Endometrium (tissue), 2 donors: ENCODE measurements around the gene CPNE7.

ENCODE experiments used
- FAIRE-seq: peaks from 2 replicates; lab custom pipeline; 2012; peaks lifted over from hg19 to GRCh38; lab: Jason Lieb, UNC
- donor health status: control.
- donor health status: control.

CPNE7 gene

DNA sequence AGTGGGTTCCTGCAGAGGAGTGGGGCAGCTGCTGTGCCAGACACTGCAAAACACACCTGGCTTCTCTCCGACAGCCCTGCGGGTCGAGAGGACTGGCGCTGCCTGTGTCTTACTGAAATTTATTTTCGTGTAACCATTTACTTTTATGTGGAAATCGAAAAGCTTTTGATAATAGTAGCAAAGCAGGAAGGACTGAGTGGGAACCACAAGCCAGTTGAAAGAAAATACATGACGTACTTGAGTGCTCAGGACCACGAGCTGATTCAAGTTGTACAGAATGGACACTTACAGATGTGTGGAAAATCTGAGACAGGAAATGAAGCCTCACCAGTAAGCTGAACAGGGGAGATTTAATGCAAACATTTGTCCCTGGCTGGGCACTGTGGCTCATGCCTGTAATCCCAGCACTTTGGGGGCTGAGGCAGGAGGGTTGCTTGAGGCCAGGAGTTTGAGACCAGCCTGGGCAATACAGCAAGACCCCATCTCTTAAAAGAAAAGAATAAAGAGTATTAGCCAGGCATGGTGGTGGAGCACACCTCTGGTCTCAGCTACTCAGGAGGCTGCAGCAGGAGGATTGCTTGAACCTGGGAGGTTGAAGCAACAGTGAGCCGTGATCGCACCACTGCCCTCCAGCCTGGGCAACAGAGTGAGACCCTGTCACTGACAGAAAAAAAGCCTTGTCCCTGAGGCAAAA, 26.4 kb upstream of the CPNE7 start:
- no peak for FAIRE-seq

DNA sequence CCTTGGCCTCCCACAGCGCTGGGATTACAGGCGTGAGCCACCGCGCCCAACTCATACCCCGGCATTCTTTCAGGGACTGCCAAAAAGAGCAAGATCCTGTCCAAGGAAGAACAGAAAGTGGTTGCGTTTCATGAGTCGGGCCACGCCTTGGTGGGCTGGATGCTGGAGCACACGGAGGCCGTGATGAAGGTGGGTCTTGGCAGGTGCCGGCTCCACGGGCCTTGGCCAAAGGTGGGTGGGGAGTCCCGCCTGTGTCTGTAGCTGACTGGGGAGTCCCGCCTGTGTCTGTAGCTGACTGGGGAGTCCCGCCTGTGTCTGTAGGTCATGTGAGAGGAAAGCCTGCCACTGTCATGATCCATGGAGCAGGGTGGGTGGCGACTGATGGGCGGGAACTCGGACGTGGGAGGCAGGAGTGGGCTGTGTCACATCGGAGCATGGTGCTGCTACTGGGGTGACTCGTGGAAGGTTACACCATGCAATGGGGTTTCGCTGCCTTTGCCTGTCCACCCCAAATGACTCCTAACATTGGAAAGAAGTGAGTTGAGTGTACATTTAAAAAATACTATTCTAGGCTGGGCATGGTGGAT, 25.0 kb upstream of the CPNE7 start:
- no peak for FAIRE-seq

DNA sequence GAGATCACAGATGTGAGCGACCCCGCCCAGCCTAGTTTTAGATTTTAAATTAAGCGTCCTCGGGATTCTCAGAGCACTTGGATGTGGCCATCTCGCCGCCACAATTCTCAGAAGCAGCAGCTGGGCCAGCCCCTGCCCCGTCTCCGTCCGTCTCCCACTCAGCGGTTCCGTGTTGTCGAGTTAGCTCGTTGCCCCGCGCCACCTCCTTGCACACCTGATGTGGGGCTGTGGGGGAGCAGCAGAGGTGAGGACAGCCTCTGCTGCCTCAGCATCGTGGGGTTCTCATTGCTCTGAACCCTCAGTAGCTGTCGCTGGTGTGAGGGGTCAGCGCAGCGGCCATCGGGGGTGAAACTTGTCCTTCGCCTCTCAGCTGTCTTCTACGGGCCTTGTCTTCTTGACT, 23.2 kb upstream of the CPNE7 start:
- no peak for FAIRE-seq

DNA sequence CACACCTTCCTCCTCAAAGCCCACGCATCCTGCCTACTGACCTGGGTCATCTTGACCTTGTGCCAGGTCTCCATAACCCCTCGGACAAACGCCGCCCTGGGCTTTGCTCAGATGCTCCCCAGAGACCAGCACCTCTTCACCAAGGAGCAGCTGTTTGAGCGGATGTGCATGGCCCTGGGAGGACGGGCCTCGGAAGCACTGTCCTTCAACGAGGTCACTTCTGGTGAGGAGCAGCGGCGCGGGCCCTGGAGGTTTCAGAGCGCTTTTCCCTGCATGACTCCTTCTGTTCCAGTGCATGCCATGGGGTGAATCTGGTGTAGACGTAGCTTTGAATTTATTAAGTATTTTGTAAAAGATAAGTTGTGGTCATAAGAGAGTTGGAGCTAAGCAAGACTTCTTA, 22.6 kb upstream of the CPNE7 start:
- FAIRE-seq = no peak

DNA sequence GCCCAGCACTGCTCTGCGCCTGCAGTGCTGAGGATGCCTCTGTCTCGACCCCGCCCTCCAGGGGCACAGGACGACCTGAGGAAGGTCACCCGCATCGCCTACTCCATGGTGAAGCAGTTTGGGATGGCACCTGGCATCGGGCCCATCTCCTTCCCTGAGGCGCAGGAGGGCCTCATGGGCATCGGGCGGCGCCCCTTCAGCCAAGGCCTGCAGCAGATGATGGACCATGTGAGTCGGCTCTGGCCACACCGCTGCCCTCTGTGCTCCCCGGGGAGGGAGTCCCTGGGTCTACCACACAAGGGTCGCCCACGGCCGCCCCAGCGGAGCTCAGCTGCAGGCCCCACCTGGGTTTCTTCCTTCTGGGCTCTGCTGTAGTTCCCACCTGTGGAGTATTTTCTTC, 21.8 kb upstream of the CPNE7 start:
- FAIRE-seq = no peak

DNA sequence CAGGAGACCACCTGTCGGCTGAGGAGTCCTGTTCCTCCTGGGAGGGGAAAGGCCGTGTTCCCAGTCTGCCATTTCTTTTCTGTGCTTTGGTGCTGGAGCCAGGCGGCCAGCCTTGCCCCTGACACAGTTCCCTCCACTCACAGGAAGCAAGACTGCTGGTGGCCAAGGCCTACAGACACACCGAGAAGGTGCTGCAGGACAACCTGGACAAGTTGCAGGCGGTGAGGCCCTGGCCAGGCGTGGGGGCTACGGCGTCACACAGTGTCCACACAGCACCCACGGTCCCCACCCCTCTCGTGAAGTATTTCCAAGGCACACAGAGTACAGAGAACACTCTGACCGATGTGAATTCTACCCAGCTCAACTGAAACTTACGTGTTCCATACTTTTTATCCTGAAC, 21.2 kb upstream of the CPNE7 start:
- no peak for FAIRE-seq

DNA sequence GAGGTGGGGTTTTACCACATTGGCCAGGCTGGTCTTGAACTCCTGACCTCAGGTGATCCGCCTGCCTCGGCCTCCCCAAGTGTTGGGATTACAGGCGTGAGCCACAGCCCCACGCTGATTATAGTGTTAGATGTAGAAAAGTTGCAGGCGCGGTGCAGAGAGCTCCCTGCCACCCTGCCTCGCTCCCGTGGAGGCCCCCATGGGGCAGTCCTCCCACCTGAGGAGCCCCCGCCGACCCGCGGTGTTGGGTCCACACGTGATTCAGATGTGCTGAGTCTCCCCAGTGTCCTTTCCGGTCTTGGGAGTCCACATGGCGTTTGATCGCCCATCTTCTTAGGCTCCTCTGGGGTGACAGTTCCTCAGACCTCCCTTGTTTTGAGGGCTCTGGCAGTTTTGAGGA, 20.3 kb upstream of the CPNE7 start:
- FAIRE-seq = no peak

DNA sequence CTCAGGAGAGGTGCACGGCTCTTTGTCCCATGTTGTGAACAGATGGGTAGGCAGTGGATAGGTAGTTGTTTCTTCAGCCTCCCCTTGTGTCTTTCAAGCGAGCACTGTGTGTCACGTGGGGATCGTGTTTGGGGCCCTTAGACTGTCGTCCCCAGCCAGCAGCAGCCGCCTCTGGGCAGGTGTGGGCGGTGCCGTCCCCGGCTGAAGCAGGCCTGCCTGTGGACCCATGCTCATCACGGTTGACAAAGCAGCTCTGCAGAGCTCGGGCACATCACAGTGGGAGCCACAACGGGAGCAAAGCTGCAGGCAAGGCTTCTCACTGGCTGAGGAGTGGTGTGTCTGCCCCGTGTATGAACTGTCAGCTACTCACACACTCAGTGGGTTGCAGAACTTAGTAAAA, 19.8 kb upstream of the CPNE7 start:
- FAIRE-seq = no peak

DNA sequence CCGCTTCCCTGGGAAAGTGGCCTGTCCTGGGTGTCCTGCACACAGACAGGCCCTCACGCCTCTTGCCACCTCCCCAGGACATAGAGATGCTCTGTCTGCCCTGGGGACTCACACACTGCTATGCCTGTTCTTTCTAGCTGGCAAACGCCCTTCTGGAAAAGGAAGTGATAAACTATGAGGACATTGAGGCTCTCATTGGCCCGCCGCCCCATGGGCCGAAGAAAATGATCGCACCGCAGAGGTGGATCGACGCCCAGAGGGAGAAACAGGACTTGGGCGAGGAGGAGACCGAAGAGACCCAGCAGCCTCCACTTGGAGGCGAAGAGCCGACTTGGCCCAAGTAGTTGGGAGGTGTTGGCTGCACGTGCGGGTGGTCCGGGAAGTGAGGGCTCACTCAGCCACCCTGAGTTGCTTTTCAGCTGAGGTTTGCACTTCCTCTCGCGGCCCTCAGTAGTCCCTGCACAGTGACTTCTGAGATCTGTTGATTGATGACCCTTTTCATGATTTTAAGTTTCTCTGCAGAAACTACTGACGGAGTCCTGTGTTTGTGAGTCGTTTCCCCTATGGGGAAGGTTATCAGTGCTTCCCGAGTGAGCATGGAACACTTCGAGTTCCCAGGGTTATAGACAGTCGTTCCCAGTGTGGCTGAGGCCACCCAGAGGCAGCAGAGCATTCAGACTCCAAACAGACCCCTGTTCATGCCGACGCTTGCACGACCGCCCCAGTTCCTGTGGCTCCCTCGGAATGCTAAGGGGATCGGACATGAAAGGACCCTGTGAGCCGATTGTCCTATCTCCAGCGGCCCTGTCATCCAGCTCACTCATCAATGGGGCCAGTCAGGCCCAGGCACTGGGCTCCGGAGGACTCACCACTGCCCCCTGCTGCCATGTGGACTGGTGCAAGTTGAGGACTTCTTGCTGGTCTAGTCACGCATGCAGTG, 18.5 kb upstream of the CPNE7 start:
- FAIRE-seq = no peak

DNA sequence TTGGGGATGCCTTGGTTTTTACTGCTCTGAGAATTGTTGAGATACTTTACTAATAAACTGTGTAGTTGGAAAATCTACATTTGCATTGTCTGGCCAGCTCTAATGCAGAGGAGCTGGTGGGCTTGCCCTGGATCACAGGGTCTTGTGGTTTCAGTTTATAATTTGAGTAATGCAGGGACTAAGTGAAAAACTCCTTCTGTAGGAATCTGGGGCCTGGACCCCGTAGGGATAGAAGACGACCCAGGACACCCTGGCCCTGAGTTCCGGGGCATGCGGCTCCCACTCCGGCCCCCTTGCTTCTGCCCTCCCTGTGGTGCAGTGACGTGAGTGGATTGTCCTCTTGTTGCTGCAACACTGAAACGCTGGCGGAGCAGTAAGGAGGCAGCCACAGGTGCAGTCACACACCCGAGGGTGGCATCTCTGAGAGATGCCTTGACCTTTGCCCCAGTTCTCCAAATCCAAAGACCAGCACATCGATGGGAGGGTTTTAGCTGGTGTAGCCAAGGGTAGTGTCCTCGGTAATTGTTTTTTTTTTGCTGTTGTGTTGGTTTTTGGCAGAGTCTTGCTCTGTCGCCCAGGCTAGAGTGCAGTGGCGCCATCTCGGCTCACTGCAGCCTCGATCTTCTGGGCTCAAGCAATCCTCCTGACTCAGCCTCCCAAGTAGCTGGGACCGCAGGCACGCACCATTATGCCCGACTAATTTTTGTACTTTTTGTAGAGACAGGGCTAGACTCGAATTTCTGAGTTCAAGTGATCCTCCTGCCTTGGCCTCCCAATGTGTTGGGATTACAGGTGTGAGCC, 17.7 kb upstream of the CPNE7 start:
- no peak for FAIRE-seq

DNA sequence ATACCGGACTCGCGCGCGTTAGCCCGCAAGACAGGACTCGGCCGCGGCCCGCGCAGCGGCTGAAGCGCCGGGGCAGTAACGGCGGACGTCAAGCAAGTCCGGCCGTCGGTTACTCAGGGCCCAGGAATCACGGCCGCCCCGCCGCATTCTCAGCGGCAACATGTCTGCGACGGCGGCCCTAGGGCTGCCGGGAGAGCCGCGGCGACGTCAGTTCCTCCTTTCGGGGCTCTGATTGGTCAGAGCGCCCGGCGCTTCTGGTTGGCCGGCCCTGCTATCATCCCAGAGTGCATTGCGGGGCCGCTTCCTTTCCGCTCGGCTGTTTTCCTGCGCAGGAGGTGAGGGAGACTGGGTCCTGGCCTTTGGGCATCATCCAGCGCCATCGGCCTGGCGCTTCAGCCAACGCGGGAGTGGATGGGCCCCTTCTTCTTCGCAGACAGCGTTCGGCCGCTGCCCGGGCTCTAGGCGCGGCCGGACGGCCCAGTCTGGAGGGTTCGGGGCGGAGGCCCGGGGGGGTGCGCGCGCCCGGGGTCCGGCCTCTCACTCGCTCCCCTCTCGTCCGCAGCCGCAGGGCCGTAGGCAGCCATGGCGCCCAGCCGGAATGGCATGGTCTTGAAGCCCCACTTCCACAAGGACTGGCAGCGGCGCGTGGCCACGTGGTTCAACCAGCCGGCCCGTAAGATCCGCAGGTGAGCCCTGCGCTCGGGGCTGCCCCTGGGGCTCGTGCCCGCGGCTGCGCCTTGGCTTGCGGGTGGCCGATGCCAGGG, 15.0 kb upstream of the CPNE7 start, which contains the start of gene RPL13:
Gene RPL13 (plus strand): TSS at position 305 of the 764 bp plus-strand sequence. CDS start 278 bp downstream, at position 583.
- no peak for FAIRE-seq

DNA sequence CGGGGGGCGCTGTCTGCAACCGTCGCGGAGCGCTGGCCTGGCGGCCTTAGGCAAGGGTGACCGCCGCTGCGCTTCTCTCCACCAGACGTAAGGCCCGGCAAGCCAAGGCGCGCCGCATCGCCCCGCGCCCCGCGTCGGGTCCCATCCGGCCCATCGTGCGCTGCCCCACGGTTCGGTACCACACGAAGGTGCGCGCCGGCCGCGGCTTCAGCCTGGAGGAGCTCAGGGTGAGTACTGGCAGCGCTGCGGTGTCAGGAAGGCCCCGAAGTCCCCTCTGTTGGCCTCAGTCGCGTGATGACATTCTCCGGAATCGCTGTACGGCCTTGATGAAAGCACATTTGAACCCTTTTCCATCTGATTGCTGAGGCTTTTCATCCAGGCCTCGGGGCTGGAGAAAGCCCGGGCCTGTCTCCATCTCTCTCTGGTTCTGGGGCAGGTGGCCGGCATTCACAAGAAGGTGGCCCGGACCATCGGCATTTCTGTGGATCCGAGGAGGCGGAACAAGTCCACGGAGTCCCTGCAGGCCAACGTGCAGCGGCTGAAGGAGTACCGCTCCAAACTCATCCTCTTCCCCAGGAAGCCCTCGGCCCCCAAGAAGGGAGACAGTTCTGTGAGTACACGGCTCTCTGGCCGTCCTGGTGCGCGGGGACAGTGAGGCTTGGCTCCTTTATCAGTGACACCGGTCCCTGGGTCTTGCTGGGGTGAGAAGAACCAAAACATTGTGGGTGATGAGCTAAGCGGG, 14.2 kb upstream of the CPNE7 start:
- FAIRE-seq = no peak

DNA sequence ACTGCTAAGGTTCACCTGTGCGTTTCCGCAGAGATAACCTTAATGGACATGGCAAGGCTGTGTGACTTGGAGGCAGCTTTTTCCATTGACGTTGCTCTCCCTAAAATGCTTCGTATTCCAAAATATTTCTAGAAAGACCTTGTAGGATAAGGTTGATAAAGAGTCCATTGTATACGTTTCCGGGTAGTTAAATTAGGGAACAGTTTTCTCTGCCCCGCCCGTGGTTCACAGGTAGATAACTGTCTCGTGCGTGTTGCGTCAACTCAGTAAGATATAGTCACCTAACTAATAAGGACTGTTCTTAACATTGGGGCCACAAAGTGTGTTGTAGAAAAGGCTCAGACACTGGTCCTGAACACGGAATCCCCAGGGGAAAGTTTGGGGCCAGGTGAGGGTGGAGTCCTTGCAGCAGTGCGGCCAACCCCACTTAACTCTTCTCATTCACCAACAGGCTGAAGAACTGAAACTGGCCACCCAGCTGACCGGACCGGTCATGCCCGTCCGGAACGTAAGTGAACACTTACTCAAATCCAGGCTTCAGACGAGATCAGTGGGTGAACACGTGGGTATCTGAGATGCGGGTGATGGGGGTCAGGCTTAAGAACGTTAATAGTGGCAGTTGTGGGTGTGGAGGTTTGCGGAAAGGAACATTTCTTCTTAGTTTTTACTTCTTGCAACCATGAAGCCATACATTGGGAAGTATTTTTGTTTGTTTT, 13.5 kb upstream of the CPNE7 start:
- FAIRE-seq = no peak

DNA sequence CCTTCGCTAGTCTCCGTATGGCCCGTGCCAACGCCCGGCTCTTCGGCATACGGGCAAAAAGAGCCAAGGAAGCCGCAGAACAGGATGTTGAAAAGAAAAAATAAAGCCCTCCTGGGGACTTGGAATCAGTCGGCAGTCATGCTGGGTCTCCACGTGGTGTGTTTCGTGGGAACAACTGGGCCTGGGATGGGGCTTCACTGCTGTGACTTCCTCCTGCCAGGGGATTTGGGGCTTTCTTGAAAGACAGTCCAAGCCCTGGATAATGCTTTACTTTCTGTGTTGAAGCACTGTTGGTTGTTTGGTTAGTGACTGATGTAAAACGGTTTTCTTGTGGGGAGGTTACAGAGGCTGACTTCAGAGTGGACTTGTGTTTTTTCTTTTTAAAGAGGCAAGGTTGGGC, 12.6 kb upstream of the CPNE7 start:
- no peak for FAIRE-seq

DNA sequence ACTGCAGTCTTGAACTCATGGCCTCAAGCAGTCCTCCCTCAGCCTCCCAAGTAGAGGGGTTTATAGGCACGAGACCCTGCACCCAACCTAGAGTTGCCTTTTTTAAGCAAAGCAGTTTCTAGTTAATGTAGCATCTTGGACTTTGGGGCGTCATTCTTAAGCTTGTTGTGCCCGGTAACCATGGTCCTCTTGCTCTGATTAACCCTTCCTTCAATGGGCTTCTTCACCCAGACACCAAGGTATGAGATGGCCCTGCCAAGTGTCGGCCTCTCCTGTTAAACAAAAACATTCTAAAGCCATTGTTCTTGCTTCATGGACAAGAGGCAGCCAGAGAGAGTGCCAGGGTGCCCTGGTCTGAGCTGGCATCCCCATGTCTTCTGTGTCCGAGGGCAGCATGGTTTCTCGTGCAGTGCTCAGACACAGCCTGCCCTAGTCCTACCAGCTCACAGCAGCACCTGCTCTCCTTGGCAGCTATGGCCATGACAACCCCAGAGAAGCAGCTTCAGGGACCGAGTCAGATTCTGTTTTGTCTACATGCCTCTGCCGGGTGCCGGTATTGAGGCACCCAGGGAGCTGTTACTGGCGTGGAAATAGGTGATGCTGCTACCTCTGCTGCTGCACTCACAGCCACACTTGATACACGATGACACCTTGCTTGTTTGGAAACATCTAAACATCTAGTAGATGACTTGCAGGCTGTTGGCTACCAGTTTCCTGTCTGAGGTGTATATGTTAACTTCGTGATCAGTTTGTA, 11.7 kb upstream of the CPNE7 start:
- FAIRE-seq = no peak

DNA sequence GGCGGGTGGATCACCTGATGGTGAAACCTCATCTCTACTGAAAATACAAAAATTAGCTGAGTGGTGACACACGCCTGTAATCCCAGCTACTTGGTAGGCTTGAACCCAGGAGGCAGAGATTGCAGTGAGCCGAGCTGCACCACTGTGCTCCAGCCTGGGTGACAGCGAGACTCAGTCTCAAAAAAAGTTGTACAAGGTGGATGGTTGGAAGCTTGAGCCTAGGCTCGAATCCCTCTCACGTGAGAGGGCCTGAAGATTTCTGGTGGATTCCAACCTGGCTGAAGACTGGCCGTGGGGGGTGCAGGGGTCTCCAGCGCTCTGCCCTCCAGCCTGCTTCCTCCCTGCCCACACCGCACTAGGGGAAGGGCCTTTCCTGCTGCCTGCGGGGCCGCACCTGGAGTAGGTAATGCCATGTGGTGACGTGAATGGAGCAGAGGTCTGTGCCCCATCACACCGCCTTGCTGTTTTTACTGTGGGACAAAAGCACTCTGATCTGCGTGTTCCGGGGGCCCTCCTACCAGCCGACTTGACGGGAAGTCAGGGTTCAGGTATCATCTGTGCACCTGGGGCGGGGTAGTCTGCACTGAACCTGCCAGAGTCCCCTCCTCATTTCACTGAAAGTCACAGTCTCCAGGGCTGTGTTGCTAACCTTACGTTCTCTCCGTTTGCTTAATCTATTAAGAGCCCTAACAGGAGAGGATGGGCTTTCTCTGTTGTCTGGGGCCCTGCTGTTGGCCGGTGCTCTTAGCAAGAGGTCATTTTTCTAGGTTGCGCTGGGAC, 10.9 kb upstream of the CPNE7 start:
- FAIRE-seq = no peak

DNA sequence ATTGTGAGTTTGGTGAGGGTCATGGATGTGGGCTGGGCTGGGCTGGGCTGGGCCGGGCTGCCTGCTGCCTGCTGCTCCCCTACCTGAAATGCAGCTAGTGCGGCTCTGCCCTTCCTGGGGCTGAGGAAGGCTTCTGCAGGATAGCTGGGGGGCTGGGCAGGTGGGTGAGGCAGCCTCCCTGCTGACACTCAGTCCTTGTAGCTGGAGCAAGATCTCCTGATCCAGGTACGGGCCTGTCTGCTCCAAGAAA, 10.4 kb upstream of the CPNE7 start:
- no peak for FAIRE-seq

DNA sequence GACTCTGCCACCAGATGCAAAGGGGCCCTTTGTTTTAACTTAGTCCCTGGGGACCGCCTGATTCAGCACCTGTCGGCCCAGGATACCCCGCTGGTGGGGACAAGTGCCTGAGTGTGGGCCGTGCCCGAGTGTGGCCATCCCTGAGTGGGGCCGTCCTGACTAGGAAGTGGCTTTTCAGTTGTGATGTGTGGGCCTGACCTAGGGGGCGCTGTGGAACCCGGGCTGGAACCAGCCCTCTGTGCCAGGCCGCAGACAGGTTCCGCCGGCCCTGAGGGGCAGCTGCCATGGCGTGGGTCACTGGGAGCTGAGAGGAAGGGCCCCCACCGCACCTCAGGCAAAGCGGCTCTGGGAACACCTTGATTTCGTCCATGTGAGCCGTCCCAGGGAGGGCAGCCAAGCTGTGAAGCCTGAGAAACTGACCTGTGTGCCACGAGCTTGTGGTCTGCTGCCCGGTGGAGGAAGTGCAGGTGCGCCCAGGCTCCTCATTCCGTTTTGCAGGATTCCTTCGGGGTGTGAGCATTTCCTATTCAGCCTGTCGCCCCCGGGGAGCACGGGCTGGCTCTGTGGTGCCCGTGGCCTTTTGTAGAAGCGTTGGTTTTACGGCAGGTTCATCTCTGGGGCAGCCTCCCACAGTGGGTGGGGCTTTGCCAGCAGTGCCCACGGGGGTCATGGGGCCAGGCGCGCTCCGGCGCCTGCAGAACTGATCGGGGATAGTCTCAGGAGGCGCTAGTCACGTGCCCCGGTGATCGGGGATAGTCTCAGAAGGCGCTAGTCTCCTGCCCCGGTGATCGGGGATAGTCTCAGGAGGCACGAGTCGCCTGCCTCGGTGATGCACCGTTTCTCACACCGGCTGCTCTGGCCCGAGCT, 9.8 kb upstream of the CPNE7 start:
- FAIRE-seq = no peak
